Amniotic epithelial cell (primary cell): ENCODE data around the gene TEX28.
A peak's percentile ranks its signal among the peaks of the same experiment; 100 is the strongest.
"Not testable (repeated sequence)": the region's sequence is repeated elsewhere in the genome, so short reads cannot be mapped to it uniquely, and the experiment has no call there.

Source experiments
- DNase-seq: peaks from one replicate; pipeline ENCODE4 v3.0.0-alpha.2; 2010; ENCODE audit warnings: low read depth

TEX28 gene, protein sequence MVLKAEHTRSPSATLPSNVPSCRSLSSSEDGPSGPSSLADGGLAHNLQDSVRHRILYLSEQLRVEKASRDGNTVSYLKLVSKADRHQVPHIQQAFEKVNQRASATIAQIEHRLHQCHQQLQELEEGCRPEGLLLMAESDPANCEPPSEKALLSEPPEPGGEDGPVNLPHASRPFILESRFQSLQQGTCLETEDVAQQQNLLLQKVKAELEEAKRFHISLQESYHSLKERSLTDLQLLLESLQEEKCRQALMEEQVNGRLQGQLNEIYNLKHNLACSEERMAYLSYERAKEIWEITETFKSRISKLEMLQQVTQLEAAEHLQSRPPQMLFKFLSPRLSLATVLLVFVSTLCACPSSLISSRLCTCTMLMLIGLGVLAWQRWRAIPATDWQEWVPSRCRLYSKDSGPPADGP

DNA sequence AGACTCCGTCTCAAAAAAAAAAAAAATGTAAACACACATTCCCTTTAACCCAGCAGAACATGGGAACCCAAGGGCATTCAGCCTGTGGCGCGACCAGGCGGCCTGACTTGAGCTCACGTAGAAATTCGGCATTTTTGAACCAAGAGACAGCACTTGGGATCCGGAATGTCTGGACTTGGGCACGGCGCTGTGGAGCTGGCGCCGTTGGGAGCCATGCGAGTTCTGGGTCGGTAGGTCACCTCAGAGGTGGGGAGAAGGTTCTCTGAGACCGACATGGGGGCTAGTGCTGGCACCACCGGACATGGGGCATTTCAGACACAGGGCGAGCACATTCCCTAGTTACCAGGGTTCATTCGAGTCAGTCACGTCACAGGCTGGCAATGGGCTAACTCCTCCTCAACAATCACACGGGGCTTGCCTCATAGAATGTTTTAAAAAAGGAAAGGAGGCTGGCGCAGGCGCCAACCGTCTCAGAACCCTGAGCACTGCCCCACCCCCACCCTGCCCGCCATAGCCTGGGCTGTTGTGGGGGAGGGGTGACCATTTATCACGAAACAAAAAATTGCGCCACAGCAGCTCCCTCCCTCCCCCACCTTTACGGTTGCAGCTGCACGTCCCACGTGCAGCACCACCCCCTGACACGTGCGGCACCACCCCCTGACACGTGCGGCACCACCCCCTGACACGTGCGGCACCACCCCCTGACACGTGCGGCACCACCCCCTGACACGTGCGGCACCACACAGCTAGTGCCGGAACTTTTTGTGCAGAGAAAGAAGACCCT is at the start of gene TEX28:
Gene TEX28 (minus strand): TSS at position 334 of the 784 bp plus-strand sequence. CDS start 3,007 bp downstream, outside the sequence.
- no peak for DNase-seq

DNA sequence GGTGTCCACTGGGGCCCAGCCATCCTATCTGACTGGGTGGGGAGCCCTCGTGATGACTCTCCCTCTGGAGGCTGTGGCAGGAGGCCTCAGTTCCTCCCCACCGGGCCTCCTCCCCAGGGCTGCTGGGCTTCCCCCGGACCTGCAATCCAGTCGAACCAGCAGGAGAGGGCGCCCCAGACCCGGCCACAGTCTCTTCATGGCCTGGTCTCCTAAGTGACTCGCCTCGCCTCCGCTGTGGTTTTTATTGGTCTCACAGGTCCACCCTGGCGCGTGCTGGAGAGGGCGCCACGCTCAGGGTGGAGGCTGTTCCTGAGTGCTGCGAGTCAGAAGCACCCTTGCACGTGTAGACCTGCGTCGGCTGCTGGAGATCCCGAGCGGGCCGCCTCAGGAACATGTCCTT is 48.7 kb upstream of the TEX28 start:
- DNase-seq, result not testable (repeated sequence)

DNA sequence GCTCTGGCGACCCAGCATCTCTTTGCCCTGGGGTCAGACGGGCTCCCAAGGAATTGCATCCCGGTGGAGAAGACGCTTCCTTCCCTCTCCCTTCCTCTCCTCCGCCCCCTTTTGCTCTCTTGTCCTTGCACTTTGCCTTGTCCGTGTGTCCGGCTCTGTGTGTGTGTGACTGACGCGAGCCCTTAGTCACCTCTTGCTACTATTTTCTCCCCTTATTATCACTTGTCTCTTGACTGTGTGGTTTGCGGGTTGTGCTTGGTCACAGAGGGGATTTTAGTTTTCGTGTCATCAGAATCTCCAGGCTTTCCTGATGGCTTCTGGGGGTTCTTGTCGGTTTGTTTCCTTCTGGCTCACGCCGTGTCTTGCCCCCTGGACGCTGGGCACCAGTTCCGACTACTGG is 48.1 kb upstream of the TEX28 start:
- DNase-seq, result not testable (repeated sequence)

DNA sequence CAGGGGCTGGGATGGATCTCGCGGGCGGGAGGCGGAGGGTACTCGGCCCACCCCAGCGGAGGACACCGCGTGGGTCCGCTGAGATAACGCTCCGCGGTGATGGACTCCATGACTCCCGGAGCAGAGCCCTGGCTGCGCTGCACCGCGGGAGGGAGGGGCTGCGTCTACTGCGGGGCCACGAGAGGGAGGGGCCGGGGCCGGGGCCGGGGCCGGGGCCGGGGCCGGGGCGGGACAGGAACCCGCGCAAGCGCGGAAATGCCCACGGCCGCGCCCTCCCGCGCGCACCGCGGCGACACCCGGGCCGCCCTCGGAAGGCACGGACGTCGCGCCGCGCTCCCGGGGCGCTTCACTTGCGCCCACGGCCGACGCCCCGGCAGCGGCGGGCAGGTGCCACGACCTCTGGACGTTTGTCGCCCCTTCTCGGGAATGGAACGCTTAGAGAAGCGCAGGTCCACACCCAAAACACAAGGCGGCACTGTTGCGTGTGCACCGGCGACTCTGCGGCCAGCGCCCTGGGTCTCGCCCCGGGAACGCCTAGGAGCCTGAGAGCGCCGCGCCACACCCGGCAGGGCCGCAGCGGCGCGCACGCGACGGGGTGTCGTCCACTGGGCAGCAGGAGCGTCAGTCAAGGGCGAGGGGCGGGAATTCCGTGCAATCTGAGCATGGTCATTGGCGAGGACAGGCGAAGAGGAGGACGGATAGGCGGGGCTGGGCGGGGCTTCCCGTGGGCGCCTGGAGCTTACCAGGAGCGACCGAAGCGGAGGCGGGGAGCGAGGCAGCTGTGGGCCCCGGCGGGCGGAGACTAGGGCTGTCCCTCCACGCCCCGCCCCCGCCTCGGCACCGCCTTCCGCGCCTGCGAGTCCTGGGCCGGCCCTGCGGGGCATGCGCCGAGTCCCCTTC is 46.7 kb upstream of the TEX28 start:
- DNase-seq, result not testable (repeated sequence)

DNA sequence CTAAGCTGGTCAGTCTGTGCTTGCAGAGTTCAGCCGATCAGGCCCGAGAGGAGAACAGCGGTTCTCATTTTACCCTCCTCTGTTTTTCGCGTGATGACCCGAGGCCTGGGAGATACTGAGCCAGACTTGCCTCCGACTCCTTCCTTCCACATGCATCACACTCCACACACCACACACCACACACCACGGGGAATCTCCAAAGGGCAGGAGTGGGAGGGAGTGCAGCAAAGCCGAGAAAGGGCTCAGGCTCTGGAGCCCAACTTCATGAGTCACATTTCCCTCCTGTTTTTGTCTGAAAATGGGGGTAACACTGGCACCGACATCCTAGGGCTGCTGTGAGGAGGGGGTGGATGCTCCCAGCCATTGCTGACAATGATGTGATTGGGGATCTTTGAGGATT is 39.6 kb upstream of the TEX28 start:
- no peak for DNase-seq

DNA sequence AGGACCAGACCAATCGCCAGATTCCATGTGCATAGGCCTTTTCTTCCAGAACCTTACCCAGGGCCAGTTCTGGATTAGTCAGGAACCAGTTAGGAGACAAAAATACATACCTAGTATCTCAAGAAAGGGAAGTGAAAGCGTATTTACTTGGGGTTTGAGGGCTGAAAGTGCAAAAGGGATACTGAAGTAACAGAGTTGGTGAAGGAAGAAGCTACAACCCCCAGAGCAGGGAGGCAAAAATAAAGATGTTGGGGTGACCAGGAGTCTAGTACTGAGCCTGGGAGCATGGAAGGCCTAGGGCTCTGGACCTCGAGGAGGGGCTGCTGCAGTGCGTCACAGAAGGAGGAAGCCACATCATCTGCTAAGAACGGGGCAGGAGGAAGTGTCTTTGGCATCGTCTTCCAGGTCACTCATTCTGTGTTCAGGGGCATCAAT is 38.9 kb upstream of the TEX28 start:
- DNase-seq, result no peak

DNA sequence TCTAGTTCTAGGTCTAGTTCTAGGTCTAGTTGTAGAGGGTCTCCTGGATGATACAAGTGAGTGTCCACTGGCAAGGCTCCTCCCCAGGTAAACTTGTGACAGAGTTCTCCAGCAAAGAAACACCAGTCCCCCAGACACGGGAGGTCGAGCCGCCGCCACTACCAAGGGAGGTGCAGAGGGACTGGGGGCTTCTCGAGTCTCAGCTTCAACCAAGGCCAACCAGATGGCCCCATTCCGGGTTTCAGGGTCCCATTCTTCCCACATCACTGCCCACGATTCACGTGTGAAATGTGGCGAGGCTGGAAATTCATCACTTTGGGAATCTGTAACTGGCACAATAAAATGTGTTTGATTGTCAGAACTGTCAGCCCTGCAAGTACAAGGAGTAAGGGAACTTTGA is 38.2 kb upstream of the TEX28 start:
- DNase-seq, result no peak

DNA sequence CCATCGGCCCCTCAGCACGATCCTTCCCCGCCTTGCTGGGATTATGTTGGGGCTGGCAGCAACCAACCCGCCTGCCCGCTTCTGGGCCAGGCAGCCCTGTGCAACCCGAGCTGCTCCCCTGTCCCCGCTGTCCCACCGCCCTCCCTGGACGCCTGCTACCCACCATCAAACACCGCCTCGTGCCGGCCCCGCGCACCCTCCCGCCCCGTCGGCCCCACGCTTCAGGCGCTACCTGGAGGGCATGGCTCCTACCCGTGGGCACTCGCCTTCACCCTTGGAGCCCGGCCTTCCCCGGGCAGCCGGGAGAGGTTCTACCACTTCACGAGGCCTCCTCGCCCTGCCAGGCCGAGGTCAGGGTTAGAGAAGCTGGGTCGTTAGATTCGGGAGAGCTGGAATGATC is 37.6 kb upstream of the TEX28 start:
- no peak for DNase-seq

DNA sequence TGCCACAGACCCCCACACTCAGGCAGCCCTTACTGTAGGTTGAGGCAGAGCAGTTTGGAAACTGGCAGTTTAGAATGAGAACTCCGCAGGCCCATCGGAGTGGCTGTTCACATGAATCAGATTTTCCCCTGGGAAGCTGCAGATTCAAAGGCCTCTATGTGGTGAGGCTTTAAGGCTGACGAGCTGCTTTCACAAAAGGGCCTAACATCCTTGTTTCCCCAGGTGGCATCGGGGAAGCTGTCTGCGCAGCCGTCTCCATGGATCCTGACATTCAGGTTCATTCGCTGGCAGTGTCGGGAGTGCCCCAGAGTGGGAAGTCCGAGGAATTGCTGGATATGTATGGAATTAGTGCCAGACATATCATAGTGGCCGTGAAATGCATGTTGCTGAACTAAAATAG is 34.4 kb upstream of the TEX28 start:
- DNase-seq, result no peak

DNA sequence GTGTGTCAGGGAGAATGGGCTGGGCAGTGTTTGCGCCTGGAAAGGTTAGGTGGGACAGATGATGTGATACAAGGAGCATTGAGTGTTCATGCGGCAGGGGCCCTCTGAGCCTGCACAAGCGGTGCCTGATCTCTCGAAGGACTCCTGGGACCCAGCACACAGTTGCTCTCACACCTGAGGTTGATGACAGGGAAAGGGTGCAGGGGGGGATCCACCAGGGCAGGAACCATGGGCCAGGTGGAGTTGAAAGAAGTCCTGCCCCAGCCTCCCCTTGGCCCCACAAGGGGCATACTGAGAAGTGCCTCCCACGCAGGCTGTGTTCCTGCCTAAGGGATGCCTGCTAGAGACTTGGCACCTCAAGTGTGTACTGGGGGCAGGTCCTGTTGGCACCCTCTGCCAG is 33.7 kb upstream of the TEX28 start:
- no peak for DNase-seq

DNA sequence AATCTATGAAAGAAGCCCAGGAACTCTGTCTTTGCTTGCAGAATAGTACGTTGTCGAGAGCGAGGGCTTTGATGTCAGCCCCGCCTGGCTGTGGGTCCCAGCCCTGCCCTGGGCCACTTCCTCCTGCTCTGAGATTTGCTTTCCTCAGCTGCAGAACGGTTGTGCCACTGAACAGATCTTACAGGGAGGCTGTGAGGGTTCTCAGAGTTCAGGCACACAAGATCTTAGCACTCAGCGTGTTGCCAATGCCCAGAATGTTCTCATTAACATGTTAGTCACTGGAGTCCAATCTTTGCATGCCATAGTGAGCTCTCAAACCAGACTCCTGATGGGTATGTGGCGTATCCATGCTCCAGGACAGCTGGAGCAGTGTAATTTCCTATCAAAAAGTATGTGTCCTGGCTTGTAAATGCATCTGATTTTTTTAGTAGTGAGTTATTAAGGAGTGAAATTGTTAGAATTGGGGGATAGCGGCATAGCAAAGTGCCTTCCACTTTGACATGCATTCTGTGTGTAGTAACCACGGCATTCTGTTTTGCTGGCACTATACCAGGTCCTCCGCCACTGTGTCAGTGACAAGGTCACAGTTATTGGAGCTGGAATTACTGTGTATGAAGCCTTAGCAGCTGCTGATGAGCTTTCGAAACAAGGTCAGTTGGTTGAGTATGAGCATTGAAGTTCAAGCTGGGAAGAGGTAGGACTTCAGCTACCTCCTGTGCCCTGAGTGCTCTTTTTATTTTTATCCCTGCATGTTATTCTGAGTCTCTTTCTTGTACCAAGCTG is 32.3 kb upstream of the TEX28 start:
- DNase-seq, result no peak

DNA sequence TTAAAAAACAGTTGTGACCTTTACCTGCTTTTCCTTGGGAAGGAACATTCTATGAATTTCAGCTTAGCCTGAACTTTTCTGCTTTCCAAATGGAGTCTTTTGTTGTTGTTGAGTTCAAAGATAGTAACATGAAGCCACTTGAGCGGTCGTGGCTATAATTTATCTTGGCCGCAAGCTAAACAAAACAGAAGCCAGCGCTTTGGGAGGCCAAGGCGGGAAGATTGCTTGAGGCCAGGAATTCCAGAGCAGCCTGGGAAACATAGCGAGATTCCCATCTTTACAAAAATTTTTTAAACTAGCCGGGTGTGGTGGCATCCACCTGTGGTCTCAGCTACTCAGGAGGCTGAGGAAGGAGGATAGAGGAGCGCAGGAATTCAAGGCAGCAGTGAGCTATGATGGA is 30.6 kb upstream of the TEX28 start:
- DNase-seq, result no peak

DNA sequence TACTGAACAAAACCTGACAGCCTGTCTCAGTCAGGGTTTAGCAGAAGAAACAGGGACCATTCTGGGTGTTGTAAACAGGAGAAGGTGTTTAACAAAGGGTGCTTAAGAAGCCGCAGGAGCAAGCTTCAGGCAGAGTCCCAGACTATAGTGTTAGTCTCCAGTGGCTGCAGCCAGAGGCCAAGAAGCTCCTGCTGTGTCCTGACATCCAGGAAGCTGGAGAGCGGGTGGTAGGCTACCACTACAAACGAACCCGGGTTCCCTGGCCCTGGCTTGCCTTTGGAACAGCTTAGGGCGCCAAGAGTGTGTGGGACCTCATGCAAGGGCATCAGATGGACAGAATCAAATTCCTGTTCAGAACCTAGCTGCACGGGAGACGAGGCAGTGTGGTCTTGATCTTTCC is 28.6 kb upstream of the TEX28 start:
- no peak for DNase-seq

DNA sequence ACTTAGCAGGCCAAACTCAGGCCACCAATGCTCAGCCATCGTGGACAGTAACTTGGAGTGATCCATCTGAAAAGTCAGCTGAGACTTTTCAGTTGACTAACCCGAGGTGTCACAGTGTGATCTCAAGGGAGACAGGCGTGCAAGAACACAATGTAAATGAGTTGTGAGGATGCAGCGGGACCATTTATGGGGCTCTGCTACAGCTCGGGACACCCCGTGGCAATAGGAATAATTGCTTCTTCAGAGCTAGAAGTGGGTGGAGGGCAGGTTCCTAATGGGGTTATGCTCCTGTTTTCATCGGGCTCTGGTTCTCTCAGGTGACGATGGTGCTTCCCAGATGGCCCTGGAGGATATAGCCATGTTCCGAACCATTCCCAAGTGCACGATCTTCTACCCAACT is 28.0 kb upstream of the TEX28 start:
- no peak for DNase-seq

DNA sequence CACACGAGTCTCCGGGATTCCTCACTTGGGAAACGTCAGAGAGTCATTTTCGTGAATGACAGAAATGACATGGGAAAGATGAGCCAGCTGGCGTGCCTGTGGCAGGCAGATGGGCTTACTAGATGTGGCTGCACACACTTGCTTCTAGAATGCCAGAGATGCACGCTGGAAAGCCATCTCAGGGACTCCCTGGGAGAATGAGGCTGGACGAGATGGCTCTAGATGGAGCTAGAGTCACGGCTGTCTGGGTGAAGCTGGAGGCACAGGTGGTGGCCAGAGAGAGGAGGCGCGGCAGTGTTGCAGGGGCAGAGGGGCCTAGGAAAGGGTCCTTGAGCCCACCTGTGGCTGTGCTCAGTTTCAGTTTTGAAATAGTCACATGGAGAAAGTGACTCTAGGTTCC is 26.7 kb upstream of the TEX28 start:
- no peak for DNase-seq

DNA sequence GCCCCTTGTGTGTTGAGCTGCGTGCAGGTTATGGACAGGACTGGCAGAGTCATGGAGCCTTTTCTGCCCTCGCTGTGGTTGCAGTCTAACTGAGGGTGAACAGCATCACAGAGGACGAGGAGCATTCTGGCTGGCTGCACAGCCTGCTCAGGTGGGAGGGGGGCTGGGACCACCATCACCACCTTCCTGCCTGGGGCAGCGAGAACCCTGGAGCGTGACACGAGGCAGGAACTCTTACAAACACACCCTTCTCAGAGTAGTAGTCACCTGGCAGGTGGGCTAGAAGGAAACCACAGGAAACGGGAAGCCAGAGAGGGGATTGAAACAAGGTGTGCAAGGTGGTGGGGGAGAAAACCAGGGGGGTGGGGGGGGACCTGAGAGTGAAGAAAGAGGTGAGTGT is 26.2 kb upstream of the TEX28 start:
- DNase-seq, result no peak

DNA sequence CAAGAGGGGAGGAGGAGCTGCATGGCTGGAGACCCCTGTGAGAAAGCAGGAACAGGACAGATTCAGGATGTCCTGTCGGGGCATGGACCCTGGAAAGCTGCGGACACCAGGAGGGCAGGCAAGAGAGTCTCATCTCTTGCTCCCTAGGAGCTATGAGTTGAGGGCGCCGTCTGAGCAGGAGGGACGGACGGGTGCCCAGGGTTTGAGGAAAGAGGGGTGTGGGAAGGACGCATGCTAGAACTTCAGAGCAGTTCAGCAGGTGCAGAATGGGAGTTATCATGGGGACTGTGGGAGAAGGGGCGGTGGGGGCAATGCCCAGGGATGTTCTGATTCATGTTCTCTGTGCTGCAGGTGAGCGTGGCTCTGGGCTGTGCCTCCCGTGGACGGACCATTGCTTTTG is 25.5 kb upstream of the TEX28 start:
- no peak for DNase-seq

DNA sequence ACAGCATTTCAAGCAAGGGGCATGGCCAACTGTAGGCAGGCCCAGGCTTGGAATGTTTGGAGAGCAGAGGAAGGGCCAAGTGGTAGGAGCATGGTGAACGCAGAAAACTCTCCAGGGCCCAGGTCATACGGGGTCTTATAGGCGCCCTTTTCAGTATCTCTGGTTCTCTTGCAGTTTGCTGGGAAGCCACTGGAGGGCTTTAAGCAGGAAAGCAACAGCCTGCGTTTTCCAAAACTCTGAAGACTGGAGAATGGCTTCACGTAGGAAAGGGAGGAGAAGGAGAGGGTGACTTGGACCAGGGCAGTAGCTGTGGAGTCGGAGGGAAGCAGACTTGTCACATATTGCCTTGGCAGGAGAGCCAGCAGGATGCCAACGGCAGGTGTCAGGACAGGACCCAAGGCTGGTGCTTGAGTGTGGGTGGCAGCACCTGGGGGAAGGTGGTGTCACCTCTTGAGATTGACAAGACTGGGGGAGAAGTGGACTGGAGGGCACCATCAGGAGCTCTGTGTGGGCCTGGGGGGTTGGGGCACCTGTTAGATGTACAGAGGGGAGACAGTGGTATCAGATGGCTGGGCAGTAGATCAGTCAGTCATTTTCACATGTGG is 22.6 kb upstream of the TEX28 start:
- DNase-seq, result peak; percentile 9

DNA sequence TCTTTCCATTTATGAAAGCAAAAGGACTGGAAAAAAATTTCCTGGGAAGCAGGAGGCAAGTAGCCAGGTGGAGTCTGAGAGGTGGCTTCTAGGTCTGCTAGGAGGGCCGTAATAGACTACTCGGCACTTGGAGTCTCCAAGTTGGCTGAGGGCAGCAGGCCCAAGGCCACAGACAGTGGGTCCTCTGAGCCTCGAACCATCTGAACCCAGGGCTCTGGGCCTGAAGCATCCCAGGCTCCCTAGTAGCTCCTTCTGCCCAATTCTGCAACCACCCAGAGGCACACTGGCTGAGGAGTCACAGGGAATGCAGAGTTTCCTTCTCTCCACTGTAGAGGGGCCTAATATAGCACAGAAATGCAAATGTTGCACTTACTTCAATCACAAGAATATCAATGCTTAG is 20.5 kb upstream of the TEX28 start:
- DNase-seq, result no peak

DNA sequence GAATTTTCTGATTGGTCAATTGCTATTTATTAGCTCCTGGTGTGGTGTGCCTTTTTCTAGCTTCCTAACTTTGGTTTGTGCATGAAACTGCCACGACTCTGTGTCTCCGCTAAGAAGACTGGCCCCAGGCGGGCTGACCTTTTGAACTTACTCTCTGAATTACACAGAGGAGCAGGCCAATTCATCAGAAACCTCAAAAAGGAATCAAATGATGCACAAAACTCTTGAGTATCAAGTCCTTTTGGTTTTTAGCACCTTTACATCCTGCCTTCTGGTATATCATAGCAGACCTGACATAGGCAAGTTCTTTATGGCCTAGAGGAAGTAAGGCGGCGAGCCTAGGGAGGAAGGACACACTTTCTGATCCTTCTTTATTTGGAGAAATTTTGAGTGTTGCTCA is 18.2 kb upstream of the TEX28 start:
- no peak for DNase-seq

DNA sequence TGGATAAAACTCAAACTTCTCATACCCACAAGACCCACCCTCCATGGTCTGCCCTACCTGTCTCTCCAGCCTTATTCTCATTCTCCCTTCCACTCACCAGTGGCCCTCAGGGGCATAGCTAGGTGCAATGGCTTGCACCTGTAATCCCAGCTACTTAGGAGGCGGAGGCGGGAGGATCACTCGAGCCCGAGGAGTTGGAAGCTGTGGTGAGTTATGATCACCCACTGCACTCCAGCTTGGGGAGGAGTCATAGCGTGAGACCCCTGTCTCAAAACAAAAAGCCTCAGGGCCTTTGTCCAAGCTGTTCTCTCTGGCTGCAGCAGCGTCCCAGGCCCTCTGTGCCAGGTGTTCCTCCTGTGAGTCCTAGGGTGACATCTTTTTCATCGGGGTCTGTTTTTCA is 17.2 kb upstream of the TEX28 start:
- DNase-seq, result no peak
